Hematopoietic multipotent progenitor cell treated with erythropoietin and hydrocortisone succinate and interleukin-3 and kit ligand, for 8 days (in vitro differentiated cells): ENCODE data around the gene PI4KA.

Experiments used
- DNase-seq: peaks from one replicate; pipeline ENCODE4 v3.0.0-alpha.2; 2015

The PI4KA gene

GRCh38 chr22:20881869-20882815 is 23.5 kb upstream of the PI4KA start:
- no peak for DNase-seq

GRCh38 chr22:20881231-20881630 is 22.6 kb upstream of the PI4KA start:
- no peak for DNase-seq

DNA sequence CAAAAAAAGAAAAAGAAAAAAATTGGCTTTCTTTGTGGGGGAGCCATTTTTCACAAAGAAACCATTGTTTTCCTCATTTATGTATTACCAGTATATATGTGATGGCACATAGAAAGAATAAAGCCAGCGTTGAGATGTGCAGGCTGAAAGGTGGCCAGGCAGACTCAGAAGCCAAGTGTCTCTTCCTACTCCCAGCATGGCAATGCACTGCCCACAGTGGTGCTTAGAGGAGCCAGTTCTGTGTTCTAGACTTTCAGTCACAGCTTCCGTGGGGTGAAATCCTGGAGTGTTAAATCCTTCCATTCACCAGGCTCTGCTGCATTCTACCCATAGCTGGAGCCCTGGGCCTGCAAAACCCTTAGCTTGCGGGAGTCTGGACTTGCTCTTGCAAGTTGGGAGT is 19.1 kb upstream of the PI4KA start:
- DNase-seq: no peak

DNA sequence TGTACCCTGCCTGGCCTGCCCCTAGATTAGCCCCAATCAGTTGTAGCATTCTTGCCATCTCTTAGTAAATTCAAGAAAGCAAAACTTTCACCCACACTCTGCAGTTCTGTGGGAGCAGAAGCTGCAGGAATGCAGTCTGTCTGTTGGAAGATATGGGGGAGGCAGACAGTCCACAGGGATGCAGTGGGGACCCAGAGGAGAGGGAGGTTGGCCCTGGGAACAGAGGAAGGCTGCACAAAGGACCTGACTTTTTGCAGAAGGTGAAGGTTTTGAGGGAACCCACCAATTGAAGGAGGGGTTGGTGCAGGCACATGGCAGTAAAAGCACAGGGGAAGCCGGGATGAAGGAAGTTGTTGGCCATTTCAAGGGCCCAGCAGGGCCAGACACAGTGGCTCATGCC is 16.7 kb upstream of the PI4KA start:
- no peak for DNase-seq

DNA sequence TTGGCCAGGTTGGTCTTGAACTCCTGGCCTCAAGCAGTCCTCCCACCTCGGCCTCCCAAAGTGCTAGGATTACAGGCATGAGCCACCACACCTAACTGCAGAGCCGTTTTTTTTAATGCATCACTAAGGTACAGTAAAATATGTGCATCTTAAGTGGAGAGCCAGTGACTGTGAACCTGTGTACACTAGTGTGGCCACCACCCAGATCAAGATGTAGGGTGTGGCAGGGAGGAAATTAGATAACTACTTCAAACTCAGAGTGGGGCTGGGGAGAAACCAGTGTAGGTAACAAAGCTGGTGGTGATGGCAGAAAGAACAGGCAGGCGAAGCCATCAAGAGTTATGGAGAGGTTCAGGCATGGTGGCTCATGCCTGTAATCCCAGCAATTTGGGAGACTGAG is 14.6 kb upstream of the PI4KA start:
- DNase-seq: peak; percentile 20

DNA sequence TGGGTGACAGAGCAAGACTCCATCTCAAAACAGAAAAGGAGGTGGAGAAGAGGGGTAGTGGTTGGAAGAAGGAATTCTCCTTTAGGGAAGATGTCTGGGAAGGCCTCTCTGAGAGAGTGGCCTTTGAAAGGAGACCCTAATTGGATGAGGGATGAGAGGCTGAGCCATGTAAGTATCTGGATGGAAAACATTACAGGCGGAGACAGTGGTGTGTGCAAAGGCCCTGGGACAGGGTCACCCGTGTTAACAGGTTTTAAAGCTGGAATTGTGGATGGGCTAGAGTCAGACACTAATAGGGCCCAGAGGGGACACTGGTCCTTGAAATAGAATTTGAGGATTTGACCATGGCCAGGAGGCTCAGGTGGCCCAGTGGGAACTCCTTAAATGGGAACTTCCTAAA is 10.6 kb upstream of the PI4KA start:
- no peak for DNase-seq

- DNase-seq: no peak
These were observed 9.7 kb upstream of the PI4KA start for GRCh38 chr22:20868025-20868962.

DNA sequence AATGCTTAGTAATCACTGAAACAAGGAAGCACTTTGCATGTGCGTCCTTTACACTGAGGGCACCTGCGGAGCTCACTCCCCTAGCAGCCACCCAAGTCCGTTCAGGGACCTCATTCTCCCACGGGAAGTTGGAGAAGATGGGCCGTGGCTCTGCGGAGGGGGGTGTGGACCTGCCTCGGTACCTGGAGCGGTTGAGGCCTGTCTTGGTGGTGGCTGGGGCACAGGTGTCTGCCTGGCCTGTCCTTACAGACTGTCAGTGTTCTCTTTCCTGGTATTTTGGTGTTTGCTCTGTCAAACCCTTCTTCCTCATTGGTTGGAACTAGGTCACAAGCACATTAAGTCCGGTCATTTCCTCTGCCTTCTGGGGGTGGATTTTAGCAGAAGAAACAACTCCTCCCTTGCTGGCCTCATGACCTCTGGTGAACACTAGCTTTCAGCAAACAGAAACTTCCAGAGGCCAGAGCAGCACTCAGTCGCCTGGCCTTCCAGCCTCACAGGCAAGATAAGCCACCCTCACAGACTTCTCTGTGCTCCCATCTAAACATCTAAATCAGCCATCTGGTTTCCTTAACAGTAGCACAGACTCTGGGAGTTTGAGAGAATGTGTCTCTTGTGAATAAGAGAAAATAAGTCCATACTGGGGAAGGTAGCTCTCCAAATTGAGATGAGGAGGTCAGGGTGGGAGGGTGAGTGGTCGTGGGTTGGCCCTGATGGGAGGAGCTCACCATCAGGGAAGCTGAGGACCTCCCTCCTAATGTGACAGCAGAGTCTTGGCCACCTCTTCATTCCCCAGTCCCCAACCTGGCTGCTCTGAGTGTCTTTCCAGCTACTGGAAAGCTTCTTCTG is 8.8 kb upstream of the PI4KA start:
- DNase-seq: peak; percentile 88

- no peak for DNase-seq
These were observed 8.1 kb upstream of the PI4KA start for GRCh38 chr22:20866736-20867135.

GRCh38 chr22:20865875-20866445 is 7.3 kb upstream of the PI4KA start:
- no peak for DNase-seq

DNA sequence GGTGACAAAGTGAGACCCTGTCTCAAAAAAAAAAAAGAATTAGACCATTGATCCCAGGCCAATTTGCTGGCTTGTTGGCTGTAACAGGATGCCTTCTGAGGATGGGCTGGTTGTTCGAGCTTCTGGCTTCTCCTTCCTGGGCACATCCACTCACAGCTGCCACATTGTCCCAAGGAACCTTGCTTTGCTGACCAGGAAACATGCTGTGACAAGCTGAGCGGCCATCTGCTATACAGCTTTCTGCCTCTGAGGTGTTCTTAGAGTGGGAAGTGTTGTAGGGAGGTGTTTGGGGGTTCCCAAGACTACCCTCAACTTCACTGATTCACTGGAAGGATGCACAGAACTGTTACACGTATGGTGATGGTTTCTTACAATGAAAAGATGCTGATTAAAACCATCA is 6.7 kb upstream of the PI4KA start:
- DNase-seq: no peak

DNA sequence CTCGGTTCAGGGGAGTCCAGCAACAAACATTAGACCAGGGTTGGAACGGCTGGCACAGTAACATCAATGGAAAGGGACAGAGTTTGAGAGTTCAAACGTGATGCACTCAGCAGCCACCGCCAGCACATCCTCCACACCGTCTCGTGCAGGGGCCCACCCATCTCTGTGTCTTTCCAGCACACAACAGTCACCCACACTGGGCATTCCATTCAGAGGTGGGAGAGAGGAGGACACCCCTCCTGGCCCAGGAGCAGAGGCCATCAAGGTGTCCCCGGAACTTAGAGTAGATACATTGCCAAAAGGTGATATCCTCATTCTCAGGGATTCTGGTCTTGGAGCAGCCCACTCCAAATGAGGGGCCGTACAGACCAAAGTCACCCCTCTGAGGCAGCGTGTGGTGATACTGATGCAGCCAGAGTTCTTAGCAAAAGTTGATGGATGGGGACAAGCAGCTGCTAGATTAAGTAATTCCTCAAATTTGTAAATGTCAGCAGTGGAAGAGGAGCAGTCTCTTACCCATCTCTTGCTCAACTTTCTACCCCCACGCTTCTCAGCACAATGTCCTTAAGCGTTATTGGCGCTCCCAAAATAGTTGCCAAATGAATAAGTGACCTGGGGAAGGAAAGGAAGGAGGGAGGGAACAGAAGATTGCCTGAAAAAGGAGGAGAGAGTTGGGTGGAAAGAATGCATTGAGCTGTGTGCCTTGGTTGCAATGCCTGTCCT is 5.7 kb upstream of the PI4KA start:
- no peak for DNase-seq

GRCh38 chr22:20863366-20863765 is 4.8 kb upstream of the PI4KA start:
- peak; percentile 19 for DNase-seq

DNA sequence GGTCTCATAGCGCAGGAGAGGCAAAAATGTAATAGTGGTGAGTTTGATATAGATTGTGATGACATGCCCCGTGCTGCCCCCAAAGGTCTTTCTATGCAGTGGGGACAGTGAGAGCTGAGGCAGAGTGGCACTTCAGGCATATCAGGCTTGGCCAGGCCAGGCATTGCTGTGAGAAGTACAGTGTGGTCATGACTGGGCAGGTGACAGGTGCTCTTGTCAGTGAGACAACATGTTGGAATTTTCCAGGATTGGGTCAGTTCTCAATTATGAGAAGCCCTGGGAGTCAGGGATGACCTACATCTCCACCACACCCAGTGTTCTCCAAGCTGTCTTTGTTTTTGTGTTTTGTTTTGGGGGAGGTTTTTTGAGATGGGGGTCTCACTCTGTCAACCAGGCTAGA is 3.9 kb upstream of the PI4KA start:
- DNase-seq: no peak

- no peak for DNase-seq
These were observed 1.0 kb upstream of the PI4KA start for GRCh38 chr22:20859615-20860014.

DNA sequence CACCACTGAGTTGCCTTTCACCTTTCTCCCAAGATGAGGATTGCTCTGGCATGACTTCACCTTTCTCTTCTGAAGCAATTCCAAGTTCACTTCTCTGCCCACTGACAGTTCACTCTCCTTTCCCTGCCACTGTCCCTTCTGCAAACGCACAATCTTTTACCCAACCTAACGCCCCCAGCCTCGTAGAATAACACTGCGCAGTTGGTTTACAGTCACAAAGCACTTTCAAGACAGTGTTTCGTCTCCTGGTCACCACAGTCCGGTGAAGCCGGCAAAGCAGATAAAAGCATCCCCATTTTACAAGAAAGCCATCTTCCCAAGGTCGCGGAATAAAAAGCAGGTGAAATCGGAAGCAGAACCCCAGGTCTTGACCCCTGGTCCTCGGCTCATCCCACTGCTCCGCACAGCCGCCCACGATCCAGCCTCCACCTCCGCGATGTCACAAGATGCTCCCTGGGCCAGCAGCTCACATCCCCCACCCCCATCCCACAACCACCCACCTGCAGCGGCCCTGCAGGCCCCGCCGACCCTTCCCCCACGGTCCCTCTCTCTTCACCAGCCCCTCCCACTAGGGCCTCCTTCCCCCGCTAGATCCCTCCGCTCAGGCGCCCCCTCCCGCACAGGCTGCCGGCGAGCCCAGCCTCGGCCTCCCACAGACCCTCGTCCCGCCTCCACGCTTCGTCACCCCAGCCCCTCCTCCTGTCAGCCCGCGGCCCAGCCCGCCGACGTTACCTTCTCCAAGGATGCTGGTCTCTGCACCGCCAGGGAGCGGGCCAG is 585 bp downstream of the PI4KA start:
- DNase-seq: peak; percentile 66

- peak; percentile 61 for DNase-seq
These were observed 1.4 kb downstream of the PI4KA start for GRCh38 chr22:20857247-20857643.

GRCh38 chr22:20853236-20853660 is 5.4 kb downstream of the PI4KA start:
- no peak for DNase-seq

GRCh38 chr22:20852503-20852902 is 6.1 kb downstream of the PI4KA start:
- DNase-seq: no peak

DNA sequence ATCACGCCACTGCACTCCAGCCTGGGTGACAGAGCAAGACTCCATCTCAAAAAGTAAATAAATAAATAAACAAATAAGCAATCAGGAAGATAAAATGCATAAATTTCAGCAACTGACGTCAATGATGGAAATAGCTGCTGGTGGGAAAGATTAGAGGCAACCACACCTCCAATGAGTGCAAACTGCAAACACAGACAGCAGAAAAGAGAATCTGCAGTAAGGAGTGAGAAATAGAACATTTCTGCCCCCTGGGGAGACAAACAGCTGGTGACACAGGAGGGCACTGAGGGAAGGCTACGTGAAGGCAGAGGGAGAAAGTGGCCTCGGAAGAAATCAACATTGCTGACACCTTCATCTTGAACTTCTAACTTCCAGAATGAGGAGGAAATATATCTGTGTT is 6.5 kb downstream of the PI4KA start:
- DNase-seq: peak; percentile 49

DNA sequence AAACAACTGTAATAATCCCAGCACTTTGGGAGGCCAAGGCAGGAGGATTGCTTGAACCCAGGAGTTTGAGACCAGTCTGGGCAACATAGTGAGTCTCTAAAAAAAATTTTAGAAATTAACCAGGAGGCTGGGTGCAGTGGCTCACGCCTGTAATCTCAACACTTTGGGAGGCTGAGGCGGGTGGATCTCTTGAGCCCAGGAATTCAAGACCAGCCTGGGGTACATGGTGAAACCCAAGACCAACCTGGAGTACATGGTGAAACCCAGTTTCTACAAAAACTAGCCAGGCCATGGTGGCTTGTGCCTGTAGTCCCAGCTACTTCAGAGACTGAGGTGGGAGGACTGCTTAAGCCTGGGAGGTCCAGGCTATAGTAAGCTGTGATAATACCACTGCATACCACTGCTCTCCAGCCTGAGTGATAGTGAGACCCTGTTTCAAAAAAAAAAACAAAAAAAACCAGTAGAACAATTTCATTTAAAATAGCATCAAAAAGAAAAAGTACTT is 11.2 kb downstream of the PI4KA start:
- DNase-seq: no peak
